GM12892 (cell line): ENCODE results near the gene ZEB1.

Experiments
- POLR2A ChIP-seq: IDR thresholded peaks from 2 replicates; pipeline ENCODE4 v1.6.1; 2011; ENCODE audit warnings: low read depth, low read length, control low read depth
- POLR2AphosphoS5 ChIP-seq: IDR thresholded peaks from 2 replicates; pipeline ENCODE4 v1.6.1; 2011; ENCODE audit warnings: low read depth, low read length, control low read depth

- TF ChIP-seq POLR2AphosphoS5 = no peak
- TF ChIP-seq POLR2A = no peak
These were observed 188.4 kb downstream of the ZEB1 start for GRCh38 chr10:31507427-31507826.
